ENCODE data around the gene MORN1.
"Not testable (repeated sequence)": the region's sequence is repeated elsewhere in the genome, so short reads cannot be mapped to it uniquely, and the experiment has no call there.

MORN1 gene

GRCh38 chr1:2335721-2336455 is 55.5 kb downstream of the MORN1 start:
- TF ChIP-seq, protein P1, sequence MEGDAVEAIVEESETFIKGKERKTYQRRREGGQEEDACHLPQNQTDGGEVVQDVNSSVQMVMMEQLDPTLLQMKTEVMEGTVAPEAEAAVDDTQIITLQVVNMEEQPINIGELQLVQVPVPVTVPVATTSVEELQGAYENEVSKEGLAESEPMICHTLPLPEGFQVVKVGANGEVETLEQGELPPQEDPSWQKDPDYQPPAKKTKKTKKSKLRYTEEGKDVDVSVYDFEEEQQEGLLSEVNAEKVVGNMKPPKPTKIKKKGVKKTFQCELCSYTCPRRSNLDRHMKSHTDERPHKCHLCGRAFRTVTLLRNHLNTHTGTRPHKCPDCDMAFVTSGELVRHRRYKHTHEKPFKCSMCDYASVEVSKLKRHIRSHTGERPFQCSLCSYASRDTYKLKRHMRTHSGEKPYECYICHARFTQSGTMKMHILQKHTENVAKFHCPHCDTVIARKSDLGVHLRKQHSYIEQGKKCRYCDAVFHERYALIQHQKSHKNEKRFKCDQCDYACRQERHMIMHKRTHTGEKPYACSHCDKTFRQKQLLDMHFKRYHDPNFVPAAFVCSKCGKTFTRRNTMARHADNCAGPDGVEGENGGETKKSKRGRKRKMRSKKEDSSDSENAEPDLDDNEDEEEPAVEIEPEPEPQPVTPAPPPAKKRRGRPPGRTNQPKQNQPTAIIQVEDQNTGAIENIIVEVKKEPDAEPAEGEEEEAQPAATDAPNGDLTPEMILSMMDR (conservative IDR thresholded peaks at IDR 0.05; ENCODE audit: low read depth, low read length) = no peak
- H3K4me3 ChIP-seq (ENCODE audit: low read length) = no peak overlapping the region
- DNase-seq (ENCODE audit: low read depth) = no peak

DNA sequence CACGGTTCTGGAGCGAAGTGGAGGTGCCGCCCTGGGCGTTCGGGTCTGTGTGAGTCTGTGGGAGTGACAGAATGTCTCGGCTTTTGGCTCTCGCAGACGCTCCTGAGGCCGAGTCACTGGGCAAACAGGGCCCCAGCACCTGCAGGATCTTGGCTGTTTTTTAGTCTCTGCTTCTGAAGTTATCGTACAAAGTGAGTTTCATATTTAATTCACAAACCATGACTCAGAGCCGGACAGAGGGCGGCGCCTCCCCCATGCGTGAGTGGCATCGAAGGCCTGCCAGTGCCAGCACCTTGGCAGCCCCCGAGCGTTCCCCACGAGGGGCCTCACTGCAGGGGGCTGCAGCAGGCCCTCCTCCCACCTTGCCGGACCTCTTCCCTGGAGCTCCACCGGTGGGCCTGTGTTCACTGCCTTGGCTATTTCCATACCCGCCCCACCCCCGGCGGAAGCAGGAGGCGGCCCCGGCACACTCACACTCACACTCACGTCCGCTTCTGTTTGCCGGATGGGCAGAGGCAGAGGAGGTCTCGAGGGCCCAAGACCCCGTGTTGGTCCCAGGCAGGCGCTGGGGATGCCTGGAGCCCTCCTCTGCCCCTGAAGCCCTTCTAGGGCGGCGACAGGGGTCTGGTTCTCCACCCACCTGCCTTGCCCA is 56.3 kb downstream of the MORN1 start:
- no peak for DNase-seq (ENCODE audit: low read depth)
- TF ChIP-seq, protein P1 (conservative IDR thresholded peaks at IDR 0.05; ENCODE audit: low read depth, low read length) = no peak
- H3K4me3 ChIP-seq (ENCODE audit: low read length) = no peak overlapping the region

- TF ChIP-seq, protein P1 (conservative IDR thresholded peaks at IDR 0.05; ENCODE audit: low read depth, low read length) = no peak
- no peak overlapping the region for H3K4me3 ChIP-seq (ENCODE audit: low read length)
- DNase-seq (ENCODE audit: low read depth) = no peak
Observed at GRCh38 chr1:2334366-2334765, 57.0 kb downstream of the MORN1 start.

DNA sequence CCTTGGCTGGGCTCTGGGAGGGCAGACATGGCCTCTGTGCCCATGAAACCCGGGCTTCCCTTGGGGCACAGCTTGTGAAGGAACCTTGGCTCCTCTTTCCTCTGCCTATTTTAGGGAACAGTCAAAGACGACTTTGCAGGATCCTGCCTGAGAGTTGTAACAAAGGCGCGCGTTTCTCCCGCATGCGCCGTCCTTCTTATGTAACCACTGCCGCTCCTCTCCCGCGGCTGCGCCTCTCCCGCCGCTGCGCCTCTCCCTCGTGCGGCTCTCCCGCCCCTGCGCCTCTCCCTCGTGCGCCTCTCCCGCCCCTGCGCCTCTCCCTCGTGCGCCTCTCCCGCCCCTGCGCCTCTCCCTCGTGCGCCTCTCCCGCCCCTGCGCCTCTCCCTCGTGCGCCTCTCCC is 59.8 kb downstream of the MORN1 start:
- not testable (repeated sequence) for DNase-seq (ENCODE audit: low read depth); H3K4me3 ChIP-seq (ENCODE audit: low read length)

DNA sequence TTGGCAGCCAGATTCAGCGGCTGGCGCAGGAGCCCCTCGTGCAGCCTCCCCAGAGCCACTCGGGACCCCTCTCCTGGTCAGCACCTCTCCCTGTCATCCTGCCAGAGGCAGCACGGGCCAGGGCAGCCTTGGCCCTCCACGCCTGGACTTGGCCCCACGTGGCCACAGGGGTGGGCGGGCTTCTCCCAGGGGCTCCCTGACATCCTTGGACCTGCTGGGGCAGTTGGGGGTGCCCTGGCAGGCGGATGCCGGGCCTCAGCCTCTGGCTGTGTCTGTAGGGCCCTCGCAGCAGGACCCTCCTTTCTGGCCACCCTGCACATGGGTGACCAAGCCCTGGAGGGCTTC is 60.2 kb downstream of the MORN1 start:
- no peak for DNase-seq (ENCODE audit: low read depth)
- TF ChIP-seq, protein P1 (conservative IDR thresholded peaks at IDR 0.05; ENCODE audit: low read depth, low read length) = no peak
- no peak overlapping the region for H3K4me3 ChIP-seq (ENCODE audit: low read length)

GRCh38 chr1:2330519-2331199 is 60.7 kb downstream of the MORN1 start:
- H3K4me3 ChIP-seq (ENCODE audit: low read length) = no peak overlapping the region
- TF ChIP-seq, protein P1 (conservative IDR thresholded peaks at IDR 0.05; ENCODE audit: low read depth, low read length) = no peak
- DNase-seq (ENCODE audit: low read depth) = no peak

GRCh38 chr1:2330035-2330434 is 61.3 kb downstream of the MORN1 start:
- TF ChIP-seq, protein P1 (conservative IDR thresholded peaks at IDR 0.05; ENCODE audit: low read depth, low read length) = no peak
- no peak overlapping the region for H3K4me3 ChIP-seq (ENCODE audit: low read length)
- DNase-seq (ENCODE audit: low read depth) = no peak
